Measurements from ENCODE around the gene C19orf73.
A peak's percentile ranks its signal among the peaks of the same experiment; 100 is the strongest.

The C19orf73 gene

GRCh38 chr19:49118565-49119410 lies at the start of gene C19orf73:
Gene C19orf73, minus strand, starts transcription at chr19:49119143. Its CDS starts 121 bp downstream, at chr19:49119022.
- DNase-seq (ENCODE audit: low read depth) = peak; percentile 93

GRCh38 chr19:49168421-49168820 lies 49.5 kb upstream of the C19orf73 start:
- DNase-seq (ENCODE audit: low read depth) = no peak

- DNase-seq (ENCODE audit: low read depth) = no peak
Observed at GRCh38 chr19:49167857-49168409, 49.0 kb upstream of the C19orf73 start.

GRCh38 chr19:49165865-49166301 lies 46.9 kb upstream of the C19orf73 start:
- no peak for DNase-seq (ENCODE audit: low read depth)

GRCh38 chr19:49165111-49165750 lies 46.3 kb upstream of the C19orf73 start:
- no peak for DNase-seq (ENCODE audit: low read depth)

GRCh38 chr19:49161987-49162386 lies 43.0 kb upstream of the C19orf73 start:
- DNase-seq (ENCODE audit: low read depth) = no peak

- DNase-seq (ENCODE audit: low read depth) = no peak
Observed at GRCh38 chr19:49160450-49161189, 41.7 kb upstream of the C19orf73 start.

GRCh38 chr19:49157445-49158224 lies 38.7 kb upstream of the C19orf73 start, which contains the start of gene TRPM4:
Gene TRPM4, plus strand, starts transcription at chr19:49157792. Its CDS starts 75 bp downstream, at chr19:49157867.
- peak; percentile 13 for DNase-seq (ENCODE audit: low read depth)

- DNase-seq (ENCODE audit: low read depth) = no peak
Observed at GRCh38 chr19:49155820-49156346, 36.9 kb upstream of the C19orf73 start.

- no peak for DNase-seq (ENCODE audit: low read depth)
Observed at GRCh38 chr19:49155005-49155819, 36.3 kb upstream of the C19orf73 start, which contains the start of gene HRC. Gene HRC, minus strand, starts transcription at chr19:49155396. Its CDS starts 159 bp downstream, at chr19:49155237.

- no peak for DNase-seq (ENCODE audit: low read depth)
Observed at GRCh38 chr19:49154279-49154678, 35.3 kb upstream of the C19orf73 start.

- DNase-seq (ENCODE audit: low read depth) = no peak
Observed at GRCh38 chr19:49153167-49153809, 34.3 kb upstream of the C19orf73 start.

GRCh38 chr19:49152119-49152550 lies 33.2 kb upstream of the C19orf73 start:
- DNase-seq (ENCODE audit: low read depth) = no peak

- DNase-seq (ENCODE audit: low read depth) = no peak
Observed at GRCh38 chr19:49151267-49152118, 32.5 kb upstream of the C19orf73 start.

GRCh38 chr19:49150944-49151243 lies 32.0 kb upstream of the C19orf73 start:
- no peak for DNase-seq (ENCODE audit: low read depth)

- no peak for DNase-seq (ENCODE audit: low read depth)
Observed at GRCh38 chr19:49150106-49150943, 31.4 kb upstream of the C19orf73 start.

- DNase-seq (ENCODE audit: low read depth) = no peak
Observed at GRCh38 chr19:49149652-49150105, 30.7 kb upstream of the C19orf73 start.

All from activated T-helper 9 cell treated with anti-CD3 and anti-CD28 coated beads, Interleukin-2, amount 50 U/mL, for 16 hours (primary cell).